DOHH2 (cell line): ENCODE measurements around the gene TMEM139.

Experiments used
- H3F3A ChIP-seq: fragments of 200-600 bp; sonication (generic), shearing (Covaris generic); 2 replicates; pipeline ENCODE4 v1.6.0; 2016; ENCODE audit warnings: antibody characterized with exemption, mild to moderate bottlenecking; ENCODE audit not compliant: control insufficient read depth, insufficient read depth
- H3K27ac ChIP-seq: fragments of 200-600 bp; sonication (generic); 2 replicates; pipeline ENCODE4 v1.5.1; 2014; ENCODE audit warnings: low read depth, mild to moderate bottlenecking, low read length, moderate library complexity
- H3K27me3 ChIP-seq: fragments of 200-600 bp; sonication (generic); 2 replicates; pipeline ENCODE4 v1.6.1; 2014; ENCODE audit warnings: mild to moderate bottlenecking, low read length, mixed read lengths; ENCODE audit not compliant: control insufficient read depth
- H3K36me3 ChIP-seq: fragments of 200-600 bp; sonication (generic); 2 replicates; pipeline ENCODE4 v1.6.1; 2014; ENCODE audit warnings: mild to moderate bottlenecking, low read length, moderate library complexity, mixed read lengths; ENCODE audit not compliant: control insufficient read depth
- H3K4me1 ChIP-seq: fragments of 200-600 bp; sonication (generic); 2 replicates; pipeline ENCODE4 v1.6.1; 2014; ENCODE audit warnings: mild to moderate bottlenecking, low read length, mixed read lengths; ENCODE audit not compliant: control insufficient read depth
- H3K4me2 ChIP-seq: fragments of 200-600 bp; sonication (generic); 2 replicates; pipeline ENCODE4 v1.6.0; 2014; ENCODE audit warnings: mild to moderate bottlenecking, low read length, moderate library complexity
- H3K4me3 ChIP-seq: fragments of 200-600 bp; sonication (generic); 2 replicates; pipeline ENCODE4 v1.5.1; 2014; ENCODE audit warnings: mild to moderate bottlenecking, low read length, mixed read lengths
- H3K79me2 ChIP-seq: fragments of 200-600 bp; sonication (generic); 2 replicates; pipeline ENCODE4 v1.6.1; 2014; ENCODE audit warnings: mild to moderate bottlenecking, low read length, mixed read lengths; ENCODE audit not compliant: control insufficient read depth
- H3K9me2 ChIP-seq: fragments of 200-600 bp; sonication (generic); replicated peaks from 2 replicates; pipeline ENCODE4 v1.6.1; 2014; ENCODE audit warnings: mild to moderate bottlenecking, low read length, mixed read lengths; ENCODE audit not compliant: control insufficient read depth
- H3K9me3 ChIP-seq: fragments of 200-600 bp; sonication (generic); 2 replicates; pipeline ENCODE4 v1.6.1; 2014; ENCODE audit warnings: antibody characterized with exemption, low read length, mixed read lengths; ENCODE audit not compliant: control insufficient read depth, insufficient read depth
- H4K20me1 ChIP-seq: fragments of 200-600 bp; sonication (generic); 2 replicates; pipeline ENCODE4 v1.6.0; 2014; ENCODE audit warnings: low read depth, mild to moderate bottlenecking, antibody characterized with exemption, low read length, moderate library complexity; ENCODE audit not compliant: control insufficient read depth, insufficient read depth
- CTCF ChIP-seq: fragments of 200-600 bp; sonication (generic); IDR thresholded peaks from one replicate; pipeline ENCODE4 v1.5.1; 2014; ENCODE audit warnings: antibody characterized with exemption, mild to moderate bottlenecking, low read depth, low read length; ENCODE audit not compliant: poor library complexity, severe bottlenecking
- EZH2phosphoT487 ChIP-seq: fragments of 200-600 bp; sonication (generic); IDR thresholded peaks from 2 replicates; pipeline ENCODE4 v1.6.1; 2017; ENCODE audit warnings: borderline replicate concordance, mild to moderate bottlenecking, antibody characterized with exemption, low read length, moderate library complexity, mixed read lengths

Gene TMEM139

GRCh38 chr7:143240291-143241168 lies 44.2 kb upstream of the TMEM139 start:
- no peak overlapping the region for H3K4me3 ChIP-seq
- H4K20me1 ChIP-seq, result no peaks in the 10 kb centered on the region
- H3F3A ChIP-seq, result no peaks in the 10 kb centered on the region
- H3K79me2 ChIP-seq, result no peaks in the 10 kb centered on the region
- no peak for TF ChIP-seq EZH2phosphoT487
- peak; percentile 99 for TF ChIP-seq CTCF
- 0 out of 2 replicates have a peak, but pooled peaks cover 3% of the 10 kb centered on the region for H3K9me3 ChIP-seq
- H3K4me2 ChIP-seq, result 0 out of 2 replicates have a peak overlapping the region, but pooled peaks have one; percentile 21
- no peaks in the 10 kb centered on the region for H3K9me2 ChIP-seq
- H3K27me3 ChIP-seq, result peaks cover 9% of the 10 kb centered on the region; the same call in 1 of the 2 replicates
- H3K4me1 ChIP-seq, result peaks cover 13% of the 10 kb centered on the region
- H3K27ac ChIP-seq, result no peak overlapping the region
- no peaks in the 10 kb centered on the region for H3K36me3 ChIP-seq

GRCh38 chr7:143242306-143242705 lies 42.5 kb upstream of the TMEM139 start:
- TF ChIP-seq CTCF, result no peak
- TF ChIP-seq EZH2phosphoT487, result no peak
- Histone ChIP-seq H3K4me3 (no peak overlapping the region), H3K4me1 (peaks cover 30% of the 10 kb centered on the region), H4K20me1 (no peaks in the 10 kb centered on the region), H3K4me2 (no peak overlapping the region), H3K9me2 (no peaks in the 10 kb centered on the region), H3K27ac (no peak overlapping the region), H3K79me2 (no peaks in the 10 kb centered on the region), H3F3A (no peaks in the 10 kb centered on the region), H3K9me3 (0 out of 2 replicates have a peak, but pooled peaks cover 4% of the 10 kb centered on the region), H3K36me3 (no peaks in the 10 kb centered on the region), H3K27me3 (0 out of 2 replicates have a peak, but pooled peaks cover 3% of the 10 kb centered on the region)

- H3K36me3 ChIP-seq, result no peaks in the 10 kb centered on the region
- H3F3A ChIP-seq, result no peaks in the 10 kb centered on the region
- H3K9me2 ChIP-seq, result no peaks in the 10 kb centered on the region
- H3K9me3 ChIP-seq, result 0 out of 2 replicates have a peak, but pooled peaks cover 4% of the 10 kb centered on the region
- H3K4me2 ChIP-seq, result no peak overlapping the region
- no peaks in the 10 kb centered on the region for H4K20me1 ChIP-seq
- no peaks in the 10 kb centered on the region for H3K79me2 ChIP-seq
- TF ChIP-seq EZH2phosphoT487 (no peak), CTCF (no peak)
- no peak overlapping the region for H3K27ac ChIP-seq
- 0 out of 2 replicates have a peak, but pooled peaks cover 3% of the 10 kb centered on the region for H3K27me3 ChIP-seq
- no peak overlapping the region for H3K4me3 ChIP-seq
- H3K4me1 ChIP-seq, result peaks cover 37% of the 10 kb centered on the region
These were observed 41.6 kb upstream of the TMEM139 start for GRCh38 chr7:143243111-143243510.
